HG02759 (cell line): Measurements from ENCODE around the gene ABCC4.

Experiments
- ATAC-seq: cut with Tn5 transposase; IDR thresholded peaks from one replicate; pipeline ENCODE4 v1.9.1; 2021; ENCODE audit warnings: mild to moderate bottlenecking, moderate library complexity; ENCODE audit not compliant: unreplicated experiment

ABCC4 gene

DNA sequence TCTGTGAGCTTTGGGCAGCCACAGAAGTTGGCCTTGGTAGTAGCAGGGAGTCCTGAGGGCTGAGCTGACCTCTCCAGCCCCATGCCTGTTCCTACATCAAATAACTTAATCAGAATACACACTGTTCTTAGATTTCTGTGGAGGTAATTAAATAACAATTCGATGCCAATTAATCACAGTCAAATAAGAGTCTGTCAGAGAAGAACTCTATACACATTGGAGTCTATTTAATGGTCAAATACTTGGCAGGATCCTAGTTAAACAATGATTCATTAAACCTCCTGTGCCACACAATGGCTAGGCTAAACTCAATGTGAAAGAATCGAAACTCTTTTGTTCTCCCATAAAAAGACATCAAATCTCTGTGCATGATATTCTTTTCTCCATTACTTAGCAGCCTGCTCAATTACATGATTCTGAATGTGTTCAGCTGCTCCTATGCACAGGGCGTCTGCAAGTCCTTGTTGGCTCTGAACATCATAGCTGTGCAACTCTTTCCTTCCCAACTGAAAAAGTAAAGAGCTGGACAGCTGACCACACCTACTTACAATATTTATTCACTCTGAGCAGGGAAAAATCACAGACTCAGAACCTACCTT lies 173.1 kb downstream of the ABCC4 start:
- no peak for ATAC-seq

DNA sequence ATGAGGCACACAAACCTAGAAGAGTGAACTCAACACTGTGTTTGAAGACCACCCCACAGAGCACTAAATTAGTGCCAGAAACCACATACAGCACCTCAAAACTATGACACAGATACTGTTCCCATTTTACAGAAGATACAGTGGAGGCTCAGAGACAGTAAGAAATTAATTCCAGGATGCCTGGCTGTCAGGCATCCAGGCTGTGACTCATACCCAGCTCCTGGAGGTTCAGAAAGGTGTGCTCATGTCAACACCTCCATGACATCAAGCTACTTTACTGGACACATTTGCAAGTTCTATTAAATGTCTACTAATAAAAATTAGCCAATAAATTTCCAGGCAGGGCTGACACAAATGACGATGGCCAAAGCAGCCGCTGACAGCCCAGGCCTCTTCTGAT lies 176.3 kb downstream of the ABCC4 start:
- no peak for ATAC-seq

DNA sequence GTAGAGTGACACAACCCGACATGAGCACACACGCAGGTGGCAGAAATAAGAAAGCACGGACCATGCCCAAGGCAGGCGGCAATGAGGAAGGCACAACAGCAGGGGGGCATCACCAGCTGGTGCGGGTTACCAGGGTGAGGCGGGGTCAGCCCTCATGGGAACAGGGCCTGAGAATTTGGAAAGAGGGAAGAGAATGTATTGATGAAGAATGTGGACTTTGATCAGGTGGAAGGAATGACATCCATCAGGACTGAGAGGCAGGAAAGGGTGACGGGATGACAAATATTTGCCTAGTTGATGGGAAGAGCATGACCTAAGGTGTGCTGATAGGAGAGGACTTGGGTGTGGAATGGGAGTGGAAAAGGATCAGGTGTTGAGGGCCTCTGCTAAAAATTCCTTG lies 177.5 kb downstream of the ABCC4 start:
- ATAC-seq: no peak

DNA sequence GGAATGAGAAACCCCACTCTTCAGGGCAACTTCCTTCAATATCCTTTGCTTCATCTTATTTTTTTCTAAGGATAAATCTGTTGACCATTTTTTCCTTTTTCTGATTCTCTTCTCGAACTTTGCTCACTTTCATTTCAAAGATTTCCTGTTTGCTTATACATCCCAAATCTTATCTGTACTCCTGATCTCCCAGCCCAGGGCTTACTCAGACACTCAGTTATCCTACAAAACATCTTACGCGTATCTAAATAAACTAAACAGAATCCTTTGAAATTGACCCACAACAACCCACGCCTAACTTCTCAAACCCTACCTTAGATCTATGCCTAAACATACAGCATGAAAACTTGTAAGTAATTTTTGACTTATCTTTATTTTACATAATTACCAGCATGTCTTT lies 179.2 kb downstream of the ABCC4 start:
- ATAC-seq: no peak

DNA sequence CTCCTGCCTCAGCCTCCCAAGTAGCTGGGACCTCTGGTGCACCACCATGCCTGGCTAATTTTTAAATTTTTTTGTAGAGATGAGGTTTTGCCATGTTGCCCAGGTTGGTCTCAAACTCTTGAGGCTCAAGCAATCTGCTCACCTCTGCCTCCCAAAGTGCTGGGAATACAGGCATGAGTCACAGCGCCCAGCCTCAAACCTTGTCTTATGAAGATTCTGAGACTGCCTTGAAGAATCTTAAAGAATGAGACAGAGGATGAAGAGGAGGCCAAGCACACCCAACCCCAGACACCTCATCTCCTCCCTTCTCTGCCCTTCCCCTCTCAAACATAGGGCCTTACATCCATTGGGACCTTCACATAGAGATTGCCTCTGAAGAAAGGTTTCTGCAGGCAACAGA lies 179.7 kb downstream of the ABCC4 start:
- ATAC-seq: no peak

DNA sequence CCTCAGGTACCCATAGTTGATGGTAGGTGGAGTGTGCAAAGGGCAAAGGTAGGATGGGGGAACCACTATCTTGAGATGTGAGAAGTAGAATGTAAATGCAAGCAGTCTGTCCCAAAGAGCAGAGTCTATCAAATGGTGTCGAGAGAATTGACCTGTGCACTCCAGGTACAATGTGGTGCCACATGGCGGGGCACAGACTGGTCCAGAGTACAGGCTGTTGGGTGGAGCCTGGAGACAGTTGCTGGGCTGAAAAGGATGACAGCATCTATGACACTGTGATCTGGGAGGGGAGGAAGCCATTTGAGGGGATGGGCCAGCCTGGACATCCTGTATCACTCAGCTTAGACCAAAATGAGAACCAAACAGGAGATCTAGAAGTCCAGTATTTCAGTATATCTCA lies 180.6 kb downstream of the ABCC4 start:
- ATAC-seq: no peak

DNA sequence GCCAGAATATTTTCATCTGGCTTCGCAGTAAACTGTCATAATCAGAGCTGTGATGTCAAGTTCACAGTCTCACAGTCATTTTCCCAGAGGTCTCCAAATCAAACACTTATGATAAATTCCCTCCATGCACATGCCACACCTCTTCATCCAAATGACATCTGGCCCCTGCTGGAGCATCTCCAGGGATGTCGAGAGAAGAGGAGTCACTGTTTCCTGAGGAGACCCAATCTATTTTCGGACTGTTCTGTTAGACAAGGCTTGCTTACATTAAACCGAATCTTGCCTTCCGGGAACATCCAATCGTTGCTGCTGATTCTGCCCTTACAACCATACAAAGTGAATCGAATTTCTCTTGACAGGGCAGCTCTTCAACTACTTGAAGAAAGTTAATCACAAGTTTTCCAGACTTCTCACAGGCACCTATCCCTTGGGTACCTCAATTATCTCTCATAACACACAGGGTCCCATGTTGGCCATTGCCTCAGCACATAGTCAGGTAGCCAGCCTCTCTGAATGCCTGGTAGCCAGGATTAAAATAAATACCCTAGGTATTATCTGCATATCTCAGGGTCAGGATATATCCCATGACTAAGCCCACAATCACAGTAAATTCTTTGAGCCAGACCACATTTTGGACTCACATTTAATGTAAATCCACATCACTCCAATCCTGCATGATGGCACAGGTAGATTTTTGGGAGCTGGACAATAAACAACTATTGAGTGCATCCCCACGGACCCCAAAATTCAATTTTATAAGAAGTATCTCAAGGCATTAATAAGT lies 182.5 kb downstream of the ABCC4 start:
- no peak for ATAC-seq

DNA sequence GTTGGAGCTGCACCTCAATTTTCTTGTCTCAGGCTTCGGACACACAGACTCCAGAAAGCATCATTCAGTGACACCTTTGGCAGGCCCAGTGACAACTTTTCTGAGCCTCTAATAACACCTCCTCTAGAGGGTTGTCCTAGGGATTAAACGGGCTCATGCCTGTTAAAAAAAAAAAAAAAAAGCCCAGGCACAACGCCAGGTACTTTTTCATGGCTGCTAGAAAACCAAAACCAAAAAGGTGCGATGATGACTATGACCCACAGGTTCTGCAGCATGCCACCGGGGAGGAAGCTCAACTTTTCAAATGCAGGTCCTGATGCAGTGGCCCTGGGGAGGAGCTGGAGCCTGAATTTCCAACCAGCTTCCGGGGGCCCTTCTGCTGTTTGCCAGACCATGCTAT lies 184.2 kb downstream of the ABCC4 start:
- no peak for ATAC-seq

DNA sequence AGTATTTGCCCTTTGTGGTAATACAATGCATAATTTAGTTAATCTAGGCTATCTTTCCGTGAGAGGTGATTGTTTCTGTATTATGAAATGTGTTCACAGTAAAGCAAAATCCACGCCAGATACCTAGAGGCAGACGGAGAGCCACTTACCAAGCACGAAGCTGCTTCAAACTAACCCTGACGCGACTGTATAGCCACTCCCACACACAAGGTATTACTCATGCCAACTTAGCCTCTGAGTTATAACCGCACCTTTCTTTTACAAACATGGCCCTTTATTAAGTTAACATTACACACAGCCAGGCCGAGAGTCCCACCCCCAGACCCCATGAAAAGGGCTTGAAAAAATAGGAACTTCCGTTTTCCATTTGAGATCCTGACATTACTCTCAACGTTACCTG lies 185.7 kb downstream of the ABCC4 start:
- ATAC-seq: no peak

DNA sequence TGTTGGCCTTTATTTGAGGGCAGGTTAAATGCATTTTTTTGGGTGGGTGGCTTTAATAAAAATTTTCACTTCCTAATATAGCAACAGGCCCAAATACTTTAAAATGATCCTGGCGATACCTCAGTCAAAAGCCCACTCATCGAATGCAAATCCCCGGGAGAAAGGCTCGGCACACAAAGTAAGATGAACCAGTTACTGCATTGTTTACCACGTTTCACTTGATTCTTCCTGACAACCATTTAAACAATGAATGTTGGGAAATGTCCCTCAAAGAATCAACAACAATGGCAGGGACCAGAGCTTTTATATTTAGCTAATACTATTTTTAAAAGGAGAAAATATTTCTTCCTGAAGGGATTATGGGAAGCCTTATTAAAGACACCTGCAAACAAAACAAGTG lies 187.7 kb downstream of the ABCC4 start:
- ATAC-seq: no peak

DNA sequence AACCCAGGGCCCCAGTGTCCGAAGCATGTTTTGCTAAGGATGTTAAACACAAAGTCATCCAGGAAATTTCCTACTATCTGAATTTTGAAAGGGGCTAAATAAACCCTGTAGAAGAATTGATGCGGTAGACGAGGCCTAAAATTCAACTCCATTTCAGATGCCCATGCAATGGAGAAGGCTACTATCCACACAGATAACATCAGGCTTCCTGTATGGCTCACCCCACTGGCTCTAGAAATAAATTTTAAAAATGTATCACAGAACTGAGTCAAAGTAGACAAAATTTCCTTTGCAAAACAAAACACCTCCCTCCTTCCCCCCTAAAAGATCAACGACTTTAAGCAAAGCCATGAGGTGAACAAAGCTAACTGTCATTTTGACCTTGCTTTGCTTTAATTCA lies 188.4 kb downstream of the ABCC4 start:
- ATAC-seq: no peak

DNA sequence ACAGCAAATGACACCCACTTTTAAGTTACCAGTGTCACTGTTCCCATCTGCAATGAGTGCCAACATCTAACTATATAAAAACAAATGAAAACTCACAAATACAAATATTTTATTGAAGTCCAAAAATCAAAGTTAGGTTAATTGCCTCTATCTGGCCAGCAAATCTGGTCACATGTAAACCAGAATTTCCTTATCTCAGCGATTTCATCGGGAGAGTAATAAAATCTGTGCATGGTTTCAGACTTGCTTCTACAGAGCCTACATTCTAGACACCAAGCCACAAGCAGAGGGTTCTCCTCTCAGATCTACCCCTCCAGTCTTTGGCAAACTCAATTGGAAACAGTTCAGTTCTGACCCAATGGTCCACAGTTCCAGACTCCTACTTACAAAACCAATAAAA lies 189.6 kb downstream of the ABCC4 start:
- no peak for ATAC-seq

DNA sequence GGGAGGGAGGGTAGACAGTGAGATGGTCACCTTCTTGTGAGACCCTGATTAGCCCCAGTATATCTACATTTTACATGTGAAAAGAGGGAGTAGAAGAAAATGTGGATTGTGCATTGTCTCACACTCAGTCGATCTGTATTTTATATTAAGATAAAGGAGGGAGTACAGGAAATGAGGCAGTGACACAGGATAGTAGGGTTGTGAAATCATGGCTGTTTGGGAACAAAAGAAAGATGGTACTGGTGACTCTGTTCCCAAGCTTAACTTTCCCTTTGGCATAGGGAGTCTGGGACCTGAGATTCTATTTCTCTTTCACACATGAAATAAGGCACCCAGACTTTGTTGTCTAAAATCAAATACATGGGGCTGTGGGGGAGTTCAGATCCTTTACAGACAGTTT lies 194.7 kb downstream of the ABCC4 start:
- ATAC-seq: no peak

DNA sequence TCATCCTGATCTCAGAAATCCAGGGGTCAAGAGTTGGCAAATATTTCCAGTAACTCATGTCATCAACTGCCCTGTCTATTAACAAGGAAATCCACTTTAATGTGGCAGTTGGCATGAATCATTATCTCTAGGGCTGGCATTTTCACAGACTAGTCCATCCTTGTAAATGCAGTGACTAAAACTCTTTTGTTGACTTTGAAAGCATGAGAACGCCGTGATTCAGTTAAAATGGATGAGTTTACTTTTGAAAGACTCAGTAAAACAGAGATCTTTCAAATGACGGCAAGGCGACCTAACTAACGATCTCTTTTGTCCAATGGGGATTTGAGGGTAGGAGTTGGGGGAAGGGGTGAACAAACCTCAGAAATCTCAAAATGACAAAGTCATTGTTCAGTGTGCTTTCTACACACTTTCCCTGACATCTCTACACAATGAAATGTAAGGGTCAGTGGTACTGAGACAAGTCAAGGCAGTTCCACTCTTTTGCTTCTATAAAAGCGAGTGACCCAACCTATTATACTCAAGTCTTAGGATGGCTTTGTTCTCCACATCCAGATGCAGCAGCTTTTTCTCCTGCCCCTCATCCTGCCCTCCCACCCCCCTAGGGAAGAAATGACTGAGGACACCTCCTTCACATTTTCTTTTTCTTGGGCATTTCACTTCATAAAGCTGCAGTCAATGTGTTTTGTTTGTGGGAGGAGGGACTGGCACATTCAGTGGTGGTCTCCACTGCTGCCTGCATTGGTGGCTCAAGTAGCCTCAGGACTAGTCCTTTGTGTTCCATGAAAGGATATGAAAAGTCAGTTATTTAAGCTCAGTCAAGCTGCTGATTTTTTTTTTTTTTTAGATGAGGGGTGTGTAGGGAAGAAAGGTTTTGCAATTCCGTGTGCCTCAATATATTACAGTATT lies 200.5 kb downstream of the ABCC4 start:
- no peak for ATAC-seq

DNA sequence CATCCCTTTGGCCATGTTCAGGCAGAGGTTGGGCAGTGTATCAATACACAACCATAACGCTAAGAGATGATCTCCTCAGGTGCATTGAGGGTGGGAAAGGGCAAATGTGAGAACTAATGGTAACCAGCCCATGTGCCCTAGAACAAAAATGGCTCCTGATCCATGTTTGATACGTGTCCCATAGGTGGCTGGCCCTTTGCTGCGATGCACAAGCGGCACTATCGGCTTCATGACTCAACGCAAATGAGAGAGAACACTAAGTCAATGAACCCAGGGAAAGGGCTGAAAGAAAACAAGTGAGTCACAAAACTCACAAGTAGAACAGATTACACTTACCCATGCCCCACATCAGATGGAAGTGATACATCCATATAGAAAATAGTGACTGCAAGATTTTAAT lies 201.7 kb downstream of the ABCC4 start:
- ATAC-seq: no peak

DNA sequence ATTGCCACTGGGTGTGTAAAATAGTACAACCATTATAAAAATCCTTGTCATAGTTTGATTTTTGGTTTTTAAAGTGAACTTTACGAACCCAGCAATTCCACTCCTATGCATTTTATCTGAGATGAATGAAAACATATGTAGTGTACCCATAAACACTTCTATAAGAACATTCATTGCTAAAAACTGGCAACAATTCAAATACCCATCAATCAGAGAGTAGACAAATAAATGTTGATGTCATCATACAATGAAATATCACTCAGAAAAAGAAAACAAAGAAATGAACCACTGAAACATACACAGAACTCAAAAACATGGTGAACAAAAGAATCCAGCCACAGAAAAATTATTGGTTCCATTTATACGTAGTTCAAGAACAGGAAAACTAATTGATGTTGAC lies 202.3 kb downstream of the ABCC4 start:
- no peak for ATAC-seq

DNA sequence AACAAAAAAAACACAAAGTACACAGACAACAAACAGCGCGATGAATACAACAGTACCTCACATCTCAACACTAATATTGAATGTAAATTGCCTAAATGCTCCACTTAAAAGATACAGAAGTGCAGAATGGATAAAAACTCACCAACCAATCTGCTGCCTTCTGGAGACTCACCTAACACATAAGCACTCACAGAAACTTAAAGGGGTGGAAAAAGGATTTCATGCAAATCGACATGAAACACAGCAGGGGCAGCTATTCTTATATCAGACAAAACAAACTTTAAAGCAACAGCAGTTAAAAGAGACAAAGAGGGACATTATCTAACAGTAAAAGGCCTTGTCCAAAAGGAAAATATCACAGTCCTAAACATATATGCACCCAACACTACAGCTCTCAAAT lies 209.5 kb downstream of the ABCC4 start:
- no peak for ATAC-seq

DNA sequence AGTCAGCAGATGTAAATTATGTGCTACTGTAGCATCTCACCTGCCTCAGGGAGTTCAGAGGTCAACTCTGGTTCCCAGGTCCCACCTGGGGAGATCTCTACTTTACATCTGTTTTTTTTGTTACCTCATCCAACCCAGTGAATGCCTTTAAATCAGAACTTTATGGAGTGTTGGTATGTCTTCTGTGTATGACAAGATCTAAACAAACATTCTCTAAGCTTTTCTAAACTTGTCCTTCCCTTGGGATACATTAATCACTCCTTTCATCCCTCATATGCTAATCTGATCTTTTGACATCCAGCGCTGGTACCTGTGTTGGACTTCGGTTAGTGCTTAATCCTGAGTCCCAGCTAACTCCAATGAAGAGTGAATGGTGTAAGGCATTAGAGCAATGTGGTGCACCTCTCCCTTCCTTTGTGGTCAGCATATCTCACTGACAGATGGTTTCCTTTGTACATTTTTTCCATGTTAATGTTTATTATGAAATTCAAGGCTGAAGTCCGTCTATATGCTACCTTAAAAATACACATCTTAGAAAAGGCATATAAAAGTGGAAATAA lies 213.4 kb downstream of the ABCC4 start:
- ATAC-seq: no peak

DNA sequence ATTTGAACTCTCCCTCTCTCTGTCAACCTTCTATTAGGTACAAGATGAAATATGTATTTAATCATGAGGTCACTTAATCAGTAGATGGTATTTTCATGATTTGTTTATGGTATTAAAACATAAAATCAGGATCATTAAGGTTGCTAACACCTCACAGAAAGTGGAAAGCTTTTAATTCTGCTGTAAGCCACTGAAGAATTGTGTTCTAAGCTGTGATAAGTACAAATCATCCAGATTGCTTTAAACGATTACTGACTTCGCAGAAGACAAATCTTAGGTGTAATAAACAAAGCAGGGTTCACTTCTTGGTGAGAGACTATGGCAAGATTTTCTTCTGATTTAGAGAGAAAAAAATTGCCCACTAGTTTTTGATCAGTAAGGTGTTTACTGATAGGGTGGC lies 214.5 kb downstream of the ABCC4 start:
- ATAC-seq: no peak

DNA sequence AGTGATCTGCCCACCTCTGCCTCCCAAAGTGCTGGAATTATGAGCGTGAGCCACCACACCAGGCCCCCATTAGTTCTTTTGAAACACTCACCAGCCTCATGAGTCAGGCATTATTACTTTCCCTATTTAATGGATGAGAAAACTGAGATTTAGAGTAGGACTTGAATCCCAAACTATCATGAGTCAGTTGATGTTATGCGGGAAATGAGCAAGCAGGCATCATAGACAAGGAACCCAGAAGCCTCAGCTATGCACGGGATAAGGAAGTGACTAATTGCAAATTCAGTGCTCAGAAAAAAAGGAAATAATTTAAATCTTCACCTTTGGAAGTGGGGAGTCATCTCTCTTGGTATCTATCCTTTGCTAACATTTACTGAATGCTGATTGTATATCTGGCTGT lies 217.5 kb downstream of the ABCC4 start:
- no peak for ATAC-seq

DNA sequence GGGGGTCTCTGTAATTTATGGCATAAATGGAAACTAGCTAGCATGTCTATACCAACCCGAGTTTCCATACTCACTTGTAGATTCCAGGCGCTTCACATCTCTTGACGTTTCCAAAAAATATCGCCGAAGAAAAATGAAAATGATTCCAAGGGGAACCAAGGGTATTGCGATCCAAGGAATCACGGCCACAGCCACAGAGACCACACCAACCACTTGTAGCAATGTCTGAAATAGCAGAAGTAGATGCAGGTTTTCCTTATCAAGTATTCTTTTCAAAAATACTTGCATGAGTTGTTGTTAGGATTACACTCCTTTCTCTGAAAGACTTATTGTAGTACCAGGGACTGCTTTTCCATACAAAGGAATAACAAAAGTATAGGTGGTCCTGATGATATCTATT lies 218.2 kb downstream of the ABCC4 start:
- ATAC-seq: no peak

DNA sequence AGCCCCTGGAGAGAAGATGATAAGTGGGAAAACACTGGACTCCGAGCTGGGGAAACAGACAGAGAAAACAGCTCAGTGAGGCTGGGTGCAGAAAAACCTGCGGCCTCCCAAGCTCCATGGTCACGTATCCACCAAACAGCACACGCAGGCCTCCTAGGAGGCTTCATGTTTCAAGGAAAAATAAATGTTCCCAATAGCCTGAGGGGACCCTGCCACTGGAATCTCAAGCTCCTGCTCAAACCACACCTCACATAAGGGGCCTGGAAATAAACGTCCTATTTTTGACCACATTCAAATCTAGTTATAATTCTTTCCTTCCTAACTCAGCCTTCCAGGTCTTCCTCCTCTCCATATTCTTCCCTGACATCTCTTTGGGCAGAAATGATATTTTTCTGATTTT lies 225.7 kb downstream of the ABCC4 start:
- no peak for ATAC-seq
